Heart left ventricle (tissue), 13 donors: ENCODE data around the gene FXYD2.

ENCODE experiments used
- POLR2A ChIP-seq, 2 donors: fragments of 450-650 bp; IDR thresholded peaks; one replicate each; pipeline ENCODE4 v1.6.1; 2017; ENCODE audit warnings: antibody characterized with exemption in 2 of 2, mild to moderate bottlenecking in 2 of 2, moderate library complexity in 2 of 2
- TF ChIP-seq, protein P1 (sequence below), 12 donors: fragments of 200-600 bp; sonication (generic) in 4 of 12; IDR thresholded peaks; one replicate each; pipeline versions ENCODE4 v1.5.0 to v1.8.0; 2018 to 2022; ENCODE audit warnings: antibody characterized with exemption in 12 of 12, mild to moderate bottlenecking in 5 of 12
- donor health status: ischemic (EF 13 %, LVEDD 7.1; RV severe dilation, severe dysfunction).
- donor health status: DM: no; HTN: yes; CAD: no.
- donor health status: DM: no; HTN: no; CAD: no.
- donor health status: ischemic (EF 25% LVEDD 6.9; RV normal size, moderate dysfunction).
- donor health status: ischemic (EF 25% LVEDD 5.7; RV mildly dilated, moderate dysfunction).
- donor health status: ischemic (EF 35%, LVEDD 5.7; RV mildly dilated, moderate dysfunction).
- donor health status: nonischemic (EF 11% LVEDD 7.7; RV severe dilation, severe dysfunction).
- donor health status: DM: yes; HTN: yes; CAD: no.
- donor health status: PGD.
- donor health status: ischemic (EF 29% LVEDD 5.4; RV normal size, mild dysfunction).
- donor health status: nonischemic (EF 23%, LVEDD 6.1; RV moderate dilation, normal function).

DNA sequence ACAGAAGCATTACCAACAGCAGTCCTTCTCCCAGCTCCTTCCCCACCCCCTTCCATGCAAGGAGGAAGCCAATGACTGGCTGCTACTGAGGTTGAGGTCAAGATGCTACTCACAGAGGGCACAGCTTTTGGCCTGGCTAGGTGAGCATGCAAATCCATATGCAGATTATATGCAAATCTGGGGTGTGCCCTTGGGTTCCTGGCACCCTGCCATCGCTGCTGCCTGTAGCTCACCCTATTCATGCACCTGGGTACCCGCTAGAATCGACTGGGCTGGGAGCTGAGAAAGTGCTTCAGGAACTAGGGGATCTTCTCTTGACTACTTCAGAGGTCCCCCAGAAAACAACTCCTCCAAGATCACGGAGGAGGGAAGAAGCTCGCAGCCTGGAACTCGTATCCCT lies 31.6 kb downstream of the FXYD2 start:
- no peak for TF ChIP-seq POLR2A (IDR thresholded peaks at IDR 0.05)
- TF ChIP-seq, protein P1, sequence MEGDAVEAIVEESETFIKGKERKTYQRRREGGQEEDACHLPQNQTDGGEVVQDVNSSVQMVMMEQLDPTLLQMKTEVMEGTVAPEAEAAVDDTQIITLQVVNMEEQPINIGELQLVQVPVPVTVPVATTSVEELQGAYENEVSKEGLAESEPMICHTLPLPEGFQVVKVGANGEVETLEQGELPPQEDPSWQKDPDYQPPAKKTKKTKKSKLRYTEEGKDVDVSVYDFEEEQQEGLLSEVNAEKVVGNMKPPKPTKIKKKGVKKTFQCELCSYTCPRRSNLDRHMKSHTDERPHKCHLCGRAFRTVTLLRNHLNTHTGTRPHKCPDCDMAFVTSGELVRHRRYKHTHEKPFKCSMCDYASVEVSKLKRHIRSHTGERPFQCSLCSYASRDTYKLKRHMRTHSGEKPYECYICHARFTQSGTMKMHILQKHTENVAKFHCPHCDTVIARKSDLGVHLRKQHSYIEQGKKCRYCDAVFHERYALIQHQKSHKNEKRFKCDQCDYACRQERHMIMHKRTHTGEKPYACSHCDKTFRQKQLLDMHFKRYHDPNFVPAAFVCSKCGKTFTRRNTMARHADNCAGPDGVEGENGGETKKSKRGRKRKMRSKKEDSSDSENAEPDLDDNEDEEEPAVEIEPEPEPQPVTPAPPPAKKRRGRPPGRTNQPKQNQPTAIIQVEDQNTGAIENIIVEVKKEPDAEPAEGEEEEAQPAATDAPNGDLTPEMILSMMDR (IDR thresholded peaks at IDR 0.05) = no peak
